NCI-H510A (cell line): ENCODE measurements around the gene RTL9.
A peak's percentile ranks its signal among the peaks of the same experiment; 100 is the strongest.
"Not testable (repeated sequence)": the region's sequence is repeated elsewhere in the genome, so short reads cannot be mapped to it uniquely, and the experiment has no call there.

Experiments
- DNase-seq: peaks from one replicate; lab custom pipeline; 2025; lab: John Stamatoyannopoulos, UW

The RTL9 gene

GRCh38 chrX:110358548-110358947 is at the start of gene RTL9:
Gene RTL9 (plus strand): TSS chrX:110358848. CDS start chrX:110450618, 91,770 bp downstream.
- DNase-seq = no peak

- peak; percentile 10 for DNase-seq
These were observed 48.5 kb upstream of the RTL9 start for GRCh38 chrX:110310000-110310790.

GRCh38 chrX:110310896-110311295 is 47.8 kb upstream of the RTL9 start:
- no peak for DNase-seq

- no peak for DNase-seq
These were observed 47.0 kb upstream of the RTL9 start for GRCh38 chrX:110311437-110312230.

GRCh38 chrX:110315551-110315950 is 43.1 kb upstream of the RTL9 start:
- no peak for DNase-seq

- no peak for DNase-seq
These were observed 42.1 kb upstream of the RTL9 start for GRCh38 chrX:110316351-110317060.

- no peak for DNase-seq
These were observed 41.4 kb upstream of the RTL9 start for GRCh38 chrX:110317061-110317819.

GRCh38 chrX:110317820-110318663 is 40.6 kb upstream of the RTL9 start, which contains the start of gene AMMECR1:
Gene AMMECR1 (minus strand): TSS chrX:110318085. CDS start chrX:110318071, 14 bp downstream.
- peak; percentile 67 for DNase-seq

GRCh38 chrX:110318664-110318968 is 40.0 kb upstream of the RTL9 start:
- no peak for DNase-seq

GRCh38 chrX:110320381-110320987 is 38.2 kb upstream of the RTL9 start:
- no peak for DNase-seq

GRCh38 chrX:110321081-110321480 is 37.6 kb upstream of the RTL9 start:
- no peak for DNase-seq

GRCh38 chrX:110321670-110322069 is 37.0 kb upstream of the RTL9 start:
- no peak for DNase-seq

- DNase-seq = no peak
These were observed 36.0 kb upstream of the RTL9 start for GRCh38 chrX:110322603-110323002.

- DNase-seq = no peak
These were observed 31.9 kb upstream of the RTL9 start for GRCh38 chrX:110326712-110327111.

- no peak for DNase-seq
These were observed 31.3 kb upstream of the RTL9 start for GRCh38 chrX:110327336-110327735.

- not testable (repeated sequence) for DNase-seq
These were observed 30.0 kb upstream of the RTL9 start for GRCh38 chrX:110328613-110329012.

- no peak for DNase-seq
These were observed 27.1 kb upstream of the RTL9 start for GRCh38 chrX:110331444-110332030.

GRCh38 chrX:110333458-110333857 is 25.2 kb upstream of the RTL9 start:
- not testable (repeated sequence) for DNase-seq

GRCh38 chrX:110338935-110339334 is 19.7 kb upstream of the RTL9 start:
- no peak for DNase-seq
